GM12801 (cell line): ENCODE results near the gene SLC14A1.

ENCODE experiments used
- TF ChIP-seq, protein P1 (sequence below): IDR thresholded peaks from one replicate; pipeline ENCODE4 v1.5.1; 2011; ENCODE audit warnings: control low read depth; ENCODE audit not compliant: insufficient read length; ENCODE audit errors: extremely low read depth

SLC14A1 gene

DNA sequence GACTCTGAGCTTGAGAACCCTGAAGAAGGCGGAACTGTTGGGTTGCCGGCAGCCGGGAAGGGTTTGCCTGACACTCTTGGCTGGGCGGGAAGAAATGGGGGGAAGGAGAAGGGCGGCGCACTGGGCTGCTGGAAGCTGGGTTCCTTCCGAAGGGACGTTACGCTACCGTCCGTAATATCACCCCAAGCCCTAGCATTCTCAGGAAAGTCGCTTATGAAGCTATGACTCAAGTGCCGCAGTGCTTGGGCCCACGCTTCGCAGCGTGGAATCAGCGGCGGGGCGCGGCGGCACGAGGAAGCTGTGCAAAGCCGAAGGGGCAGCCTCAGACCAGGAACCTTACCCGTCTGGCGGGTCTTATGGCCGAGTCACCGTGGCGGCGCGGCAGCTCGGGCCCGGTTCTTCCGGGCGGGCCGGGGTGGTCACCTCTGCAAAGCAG, 51.3 kb downstream of the SLC14A1 start:
- TF ChIP-seq, protein P1, sequence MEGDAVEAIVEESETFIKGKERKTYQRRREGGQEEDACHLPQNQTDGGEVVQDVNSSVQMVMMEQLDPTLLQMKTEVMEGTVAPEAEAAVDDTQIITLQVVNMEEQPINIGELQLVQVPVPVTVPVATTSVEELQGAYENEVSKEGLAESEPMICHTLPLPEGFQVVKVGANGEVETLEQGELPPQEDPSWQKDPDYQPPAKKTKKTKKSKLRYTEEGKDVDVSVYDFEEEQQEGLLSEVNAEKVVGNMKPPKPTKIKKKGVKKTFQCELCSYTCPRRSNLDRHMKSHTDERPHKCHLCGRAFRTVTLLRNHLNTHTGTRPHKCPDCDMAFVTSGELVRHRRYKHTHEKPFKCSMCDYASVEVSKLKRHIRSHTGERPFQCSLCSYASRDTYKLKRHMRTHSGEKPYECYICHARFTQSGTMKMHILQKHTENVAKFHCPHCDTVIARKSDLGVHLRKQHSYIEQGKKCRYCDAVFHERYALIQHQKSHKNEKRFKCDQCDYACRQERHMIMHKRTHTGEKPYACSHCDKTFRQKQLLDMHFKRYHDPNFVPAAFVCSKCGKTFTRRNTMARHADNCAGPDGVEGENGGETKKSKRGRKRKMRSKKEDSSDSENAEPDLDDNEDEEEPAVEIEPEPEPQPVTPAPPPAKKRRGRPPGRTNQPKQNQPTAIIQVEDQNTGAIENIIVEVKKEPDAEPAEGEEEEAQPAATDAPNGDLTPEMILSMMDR: no peak

DNA sequence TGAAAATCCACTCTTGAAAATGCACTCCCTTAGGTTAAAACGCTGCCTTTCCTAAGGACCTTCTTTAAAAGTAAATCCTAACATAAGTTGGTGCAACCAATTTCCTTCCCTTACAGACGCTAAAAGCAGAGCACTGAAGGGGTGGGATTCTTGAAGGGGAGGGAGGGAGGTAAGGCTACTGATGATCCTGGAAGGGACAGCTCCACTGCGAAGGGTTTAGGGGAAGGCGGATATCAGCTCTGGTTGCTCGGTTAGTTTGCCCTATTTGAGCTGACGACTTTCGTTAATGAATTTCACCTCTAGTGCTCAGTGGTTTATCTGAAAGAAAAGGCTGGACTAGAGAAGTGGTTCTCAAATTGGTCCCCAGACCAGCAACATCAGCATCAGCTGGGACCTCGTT, 51.8 kb downstream of the SLC14A1 start:
- TF ChIP-seq, protein P1: no peak

- TF ChIP-seq, protein P1: no peak
These were observed 53.4 kb downstream of the SLC14A1 start for GRCh38 chr18:45777393-45777792.

DNA sequence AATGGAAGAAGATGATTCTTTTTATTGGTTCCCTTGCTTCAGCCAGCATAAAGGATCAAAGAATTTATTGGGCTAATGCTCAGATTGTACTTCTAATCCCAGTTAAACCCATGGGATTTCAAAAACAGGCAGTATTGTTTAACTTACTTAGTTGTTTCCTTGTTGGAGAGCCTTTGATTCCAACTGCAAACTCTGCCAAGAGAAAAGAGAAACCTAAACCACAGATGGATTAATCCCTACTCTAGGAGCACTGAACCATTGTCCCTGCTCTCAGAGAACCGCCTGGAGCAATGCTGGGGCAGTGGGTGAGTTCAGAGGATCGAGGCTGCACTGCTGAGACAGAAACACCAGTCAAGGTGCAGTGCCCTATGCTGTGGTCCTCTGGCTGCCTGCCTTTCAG, 56.6 kb downstream of the SLC14A1 start:
- TF ChIP-seq, protein P1: no peak

GRCh38 chr18:45782662-45783061, 58.7 kb downstream of the SLC14A1 start:
- TF ChIP-seq, protein P1: no peak

- TF ChIP-seq, protein P1: no peak
These were observed 59.4 kb downstream of the SLC14A1 start for GRCh38 chr18:45783097-45784075.

- TF ChIP-seq, protein P1: no peak
These were observed 61.2 kb downstream of the SLC14A1 start for GRCh38 chr18:45785134-45785533.
